IPS-NIHi11 (cell line): ENCODE results near the gene ABHD17B.

ENCODE experiments used
- DNase-seq: peaks from one replicate; pipeline ENCODE4 v3.0.0; 2012; ENCODE audit warnings: mixed read lengths, low spot score

The ABHD17B gene

DNA sequence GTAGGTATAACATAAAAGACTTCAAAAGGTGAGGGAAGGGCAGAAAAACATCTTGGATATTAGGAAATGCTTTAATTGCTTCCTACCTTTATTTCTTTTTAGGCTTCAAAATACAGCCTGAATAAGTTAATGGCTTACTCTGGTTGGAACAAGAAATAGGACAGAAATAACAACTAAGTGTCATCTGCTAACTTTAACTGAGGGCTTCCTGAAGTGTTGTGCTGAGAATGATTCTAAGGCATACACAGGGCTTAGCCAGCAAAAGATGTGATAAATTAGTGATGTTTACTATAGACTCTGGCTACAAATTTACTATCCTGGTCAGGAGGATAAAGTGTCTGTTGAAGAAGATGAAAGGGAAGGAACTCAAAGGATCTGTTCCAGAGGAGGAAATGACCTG is 34.2 kb downstream of the ABHD17B start:
- DNase-seq: no peak

- no peak for DNase-seq
Measured at GRCh38 chr9:71876106-71876505, 34.9 kb downstream of the ABHD17B start.

DNA sequence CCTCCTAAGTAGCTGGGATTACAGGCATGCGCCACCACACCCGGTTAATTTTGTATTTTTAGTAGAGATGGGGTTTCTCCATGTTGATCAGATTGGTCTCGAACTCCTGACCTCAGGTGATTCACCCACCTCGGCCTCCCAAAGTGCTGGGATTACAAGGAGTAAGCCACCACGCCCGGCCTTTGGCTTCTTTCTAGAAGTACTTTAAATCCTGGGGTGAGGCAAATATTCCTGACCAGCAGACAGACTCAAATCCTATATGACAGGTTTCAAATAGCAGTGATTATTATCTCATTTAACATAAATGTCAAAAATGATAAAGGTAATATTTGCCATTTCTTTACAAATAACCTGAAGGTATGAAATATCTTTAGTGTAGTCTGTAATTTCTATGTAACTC is 35.6 kb downstream of the ABHD17B start:
- DNase-seq: no peak

- DNase-seq: no peak
Measured at GRCh38 chr9:71863631-71864030, 47.4 kb downstream of the ABHD17B start.

GRCh38 chr9:71861618-71862017 is 49.4 kb downstream of the ABHD17B start:
- no peak for DNase-seq

DNA sequence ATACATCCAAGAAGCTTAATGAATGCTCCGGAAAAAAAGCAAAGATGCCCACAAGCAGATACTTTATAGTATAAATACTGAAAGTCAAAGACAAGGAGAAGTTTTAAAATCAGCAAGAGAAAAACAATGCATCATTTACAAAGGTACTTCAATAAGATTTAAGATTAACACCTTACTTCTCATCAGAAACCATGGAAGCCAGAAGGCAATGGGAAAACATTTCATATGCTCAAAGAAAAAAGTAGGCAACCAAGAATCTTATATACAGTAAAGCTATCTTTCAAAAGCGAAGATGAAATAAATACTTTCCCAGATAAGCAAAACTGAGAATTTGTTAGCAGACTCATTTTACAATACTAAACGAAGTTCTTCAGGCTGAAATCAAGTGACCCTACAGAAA is 51.1 kb downstream of the ABHD17B start:
- no peak for DNase-seq

GRCh38 chr9:71858812-71859211 is 52.2 kb downstream of the ABHD17B start:
- DNase-seq: no peak

- DNase-seq: no peak
Measured at GRCh38 chr9:71858102-71858798, 52.7 kb downstream of the ABHD17B start.

DNA sequence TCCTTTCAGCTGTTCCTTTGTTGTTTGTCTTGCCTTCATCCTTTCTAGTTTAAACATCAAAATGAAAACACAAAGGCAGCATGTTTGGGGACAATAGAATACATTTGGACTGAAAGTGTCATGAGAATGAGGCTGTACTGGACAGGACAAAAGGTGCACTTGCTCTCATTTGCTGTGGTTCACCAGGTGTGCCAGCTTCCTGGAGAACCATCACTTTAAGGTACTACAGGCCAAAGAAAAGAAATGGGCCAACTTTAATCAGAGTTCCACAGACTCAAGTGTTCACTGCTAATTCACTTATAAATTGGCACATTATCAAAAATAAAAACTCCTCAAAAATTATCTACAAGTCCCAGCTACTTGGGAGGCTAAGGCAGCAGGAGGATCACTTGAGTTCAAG is 53.8 kb downstream of the ABHD17B start:
- DNase-seq: no peak

- DNase-seq: no peak
Measured at GRCh38 chr9:71854811-71855210, 56.2 kb downstream of the ABHD17B start.

DNA sequence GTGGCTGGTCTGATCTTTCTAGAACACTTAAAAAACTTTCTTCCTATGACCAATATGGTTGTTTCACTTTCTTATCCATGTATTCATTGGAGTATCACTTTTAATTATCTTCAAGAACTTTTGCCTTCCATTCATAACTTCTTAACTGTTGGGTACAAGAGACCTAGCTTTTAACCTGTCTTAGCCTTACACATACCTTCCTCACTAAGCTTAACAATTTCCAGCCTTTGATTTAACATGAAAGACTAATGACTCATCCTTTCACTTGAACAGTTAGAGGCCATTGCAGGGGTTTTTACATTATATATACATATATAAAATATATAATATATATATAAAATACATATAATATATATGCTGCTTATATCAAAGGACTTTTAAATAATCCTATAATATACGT is 57.9 kb downstream of the ABHD17B start:
- DNase-seq: no peak

GRCh38 chr9:71850996-71851395 is 60.0 kb downstream of the ABHD17B start:
- no peak for DNase-seq

GRCh38 chr9:71847892-71848291 is 63.1 kb downstream of the ABHD17B start:
- DNase-seq: no peak

DNA sequence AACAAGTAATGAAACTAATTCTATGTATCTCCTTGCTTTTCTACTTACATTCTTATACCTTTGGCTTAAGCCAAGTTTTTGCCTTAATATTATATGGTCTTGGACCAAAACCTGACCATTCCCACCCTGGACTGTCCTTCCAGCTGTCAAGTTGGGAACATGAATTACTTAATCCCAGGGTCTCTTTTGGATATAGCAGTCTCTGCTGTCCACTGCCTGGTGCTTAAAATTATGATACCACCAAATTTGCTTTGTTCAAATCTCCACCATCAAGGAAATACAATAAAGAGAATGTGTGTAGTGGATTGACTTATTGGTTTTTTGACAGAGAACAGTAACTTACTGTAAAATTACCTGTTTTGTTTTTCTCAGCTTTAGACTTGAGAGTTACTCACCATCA is 66.2 kb downstream of the ABHD17B start:
- no peak for DNase-seq

DNA sequence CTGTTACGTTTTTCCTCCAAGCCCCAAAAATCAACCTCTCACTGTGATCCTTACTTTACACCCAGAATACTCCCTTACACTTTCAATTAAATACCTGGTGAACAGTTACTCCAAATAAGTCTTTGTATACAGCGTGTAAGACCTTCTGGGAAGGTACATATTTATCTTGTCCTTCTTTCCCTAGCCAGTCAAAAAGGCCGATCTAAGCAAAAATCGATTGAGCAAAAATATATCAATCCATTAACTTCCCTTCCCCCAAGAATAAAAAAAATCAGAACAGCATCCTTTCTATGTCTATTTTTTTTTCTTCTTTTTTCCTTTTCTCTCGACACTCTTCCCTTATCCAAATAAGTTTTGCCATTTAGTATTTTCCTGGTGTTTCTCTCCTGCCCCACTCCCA is 71.3 kb downstream of the ABHD17B start:
- DNase-seq: no peak

- DNase-seq: no peak
Measured at GRCh38 chr9:71835596-71835995, 75.4 kb downstream of the ABHD17B start.

- no peak for DNase-seq
Measured at GRCh38 chr9:71830929-71831328, 80.1 kb downstream of the ABHD17B start.

DNA sequence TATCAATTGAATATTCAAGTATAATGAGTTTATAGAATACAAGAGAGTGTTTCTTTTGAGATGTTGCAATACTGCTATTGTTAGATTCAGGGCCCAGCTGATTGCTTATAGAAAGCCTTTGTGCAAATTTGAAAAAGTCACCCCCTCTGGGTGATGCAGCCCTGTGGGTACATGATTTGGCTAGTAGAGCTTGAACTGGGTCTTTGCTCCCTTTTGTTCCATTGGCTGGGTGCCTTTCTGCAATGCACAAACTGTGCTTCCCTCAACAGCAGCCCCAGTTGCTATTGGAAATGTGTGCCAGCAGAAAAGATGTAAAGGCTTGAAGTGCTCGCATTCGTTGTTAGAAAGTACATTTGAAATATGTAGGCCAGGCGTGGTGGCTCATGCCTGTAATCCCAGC is 80.8 kb downstream of the ABHD17B start:
- DNase-seq: no peak

GRCh38 chr9:71826279-71826678 is 84.7 kb downstream of the ABHD17B start:
- no peak for DNase-seq

GRCh38 chr9:71824257-71824656 is 86.7 kb downstream of the ABHD17B start:
- DNase-seq: no peak

- DNase-seq: no peak
Measured at GRCh38 chr9:71822935-71823334, 88.1 kb downstream of the ABHD17B start.

GRCh38 chr9:71822456-71822855 is 88.5 kb downstream of the ABHD17B start:
- DNase-seq: no peak

DNA sequence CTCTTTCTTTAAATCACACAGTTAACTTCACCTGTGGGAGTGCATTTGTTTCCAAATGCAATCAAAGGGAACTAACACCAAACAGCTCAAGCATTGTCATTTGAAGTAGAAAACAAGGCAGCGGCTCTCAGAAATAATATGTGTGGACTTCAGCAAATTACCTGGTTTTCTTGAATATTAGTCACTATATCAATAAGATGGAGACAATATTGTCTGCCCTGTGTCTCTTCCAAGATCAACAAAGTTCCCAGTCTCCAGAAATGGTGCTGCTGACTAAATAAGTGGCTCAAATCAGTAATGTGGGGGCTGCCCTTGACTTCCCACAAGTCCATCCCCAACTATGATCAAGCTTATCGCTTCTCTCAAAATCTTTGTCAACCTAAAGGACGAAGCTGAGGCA is 89.6 kb downstream of the ABHD17B start:
- DNase-seq: no peak

DNA sequence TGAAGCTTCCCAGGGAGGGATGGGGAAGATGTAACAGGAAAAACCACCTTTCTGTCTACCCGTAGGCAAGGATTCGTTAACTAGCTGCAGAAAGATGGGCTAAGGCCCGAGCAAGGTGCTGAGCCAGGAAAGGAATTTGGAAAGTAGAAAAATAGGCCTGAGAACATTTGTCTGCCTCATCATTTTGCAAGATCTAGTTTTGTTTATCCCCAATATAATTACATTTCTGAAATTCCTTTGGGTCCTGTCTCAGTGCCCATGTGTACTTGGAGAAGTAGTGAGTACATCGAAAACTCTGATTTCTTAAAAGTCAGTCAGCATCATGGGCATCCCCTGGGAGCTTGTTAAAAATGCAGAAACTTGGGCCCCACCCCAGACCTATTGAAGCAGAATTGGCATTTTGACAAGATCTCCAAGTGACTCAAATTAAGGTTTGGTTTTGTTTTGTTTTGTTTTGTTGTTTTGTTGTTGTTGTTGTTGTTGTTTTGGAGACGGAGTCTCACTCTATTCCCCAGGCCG is 90.5 kb downstream of the ABHD17B start:
- DNase-seq: no peak
